GM19397 (cell line): ENCODE measurements around the gene STAB2.

Source experiments
- ATAC-seq: cut with Tn5 transposase; IDR thresholded peaks from one replicate; pipeline ENCODE4 v1.9.1; 2021; ENCODE audit warnings: mild to moderate bottlenecking, moderate library complexity; ENCODE audit not compliant: unreplicated experiment

Gene STAB2

DNA sequence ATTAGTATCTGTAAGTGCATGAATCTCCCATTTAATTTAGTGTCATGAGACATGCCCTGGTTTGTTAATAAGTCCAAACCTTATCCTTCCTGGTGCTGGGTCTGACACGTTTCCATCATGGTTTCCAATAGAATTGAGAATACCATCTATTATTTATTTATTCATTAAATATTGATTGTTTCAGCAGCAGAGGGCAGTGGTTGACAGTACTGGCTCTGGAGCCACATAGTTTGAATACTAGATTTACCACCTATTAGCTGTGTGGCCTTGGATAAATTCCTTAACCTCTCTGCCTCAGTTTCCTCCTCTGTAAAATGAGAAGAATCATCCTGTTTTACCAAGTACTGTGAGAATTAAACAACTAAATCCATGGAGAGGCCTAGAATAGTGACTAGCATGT, 941 bp upstream of the STAB2 start:
- ATAC-seq: no peak

DNA sequence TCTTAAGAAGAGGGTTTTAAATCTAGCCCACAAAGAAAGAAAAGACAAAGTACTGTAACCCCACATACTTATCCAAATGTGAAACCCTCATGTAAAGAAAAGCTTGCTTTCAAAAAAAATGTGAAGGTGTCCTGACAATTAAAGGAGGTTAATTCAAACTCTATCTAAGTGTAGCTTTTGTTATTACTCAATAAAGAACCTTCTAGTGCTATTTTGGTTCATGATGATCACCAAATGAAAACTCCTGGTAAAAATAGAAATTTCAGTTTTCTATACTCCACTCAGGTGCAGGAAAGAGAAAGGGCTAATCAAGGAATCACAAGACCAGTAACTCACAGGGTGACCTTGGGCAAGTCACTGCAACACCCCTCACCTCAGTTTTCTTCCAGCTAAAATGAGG, 1.6 kb downstream of the STAB2 start:
- no peak for ATAC-seq

DNA sequence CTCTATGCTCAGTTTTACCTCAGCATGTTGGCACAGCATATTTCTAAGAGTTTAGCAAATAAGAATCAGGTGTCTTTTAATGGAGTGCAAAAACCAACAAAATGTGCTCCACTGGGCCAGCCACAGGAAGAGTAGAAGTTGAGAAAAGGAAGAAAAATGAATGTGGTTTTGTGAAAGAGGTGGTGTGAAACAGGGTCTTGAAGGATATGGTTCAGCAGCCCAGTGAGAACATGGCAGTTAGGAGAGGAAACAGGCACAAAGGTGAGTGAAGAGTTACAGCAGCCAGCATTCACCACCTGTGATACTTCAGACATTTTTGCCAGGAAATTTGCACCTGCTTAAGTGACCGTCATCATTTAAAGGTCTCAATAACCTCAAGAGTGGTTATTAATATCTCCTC, 2.4 kb downstream of the STAB2 start:
- ATAC-seq: no peak

DNA sequence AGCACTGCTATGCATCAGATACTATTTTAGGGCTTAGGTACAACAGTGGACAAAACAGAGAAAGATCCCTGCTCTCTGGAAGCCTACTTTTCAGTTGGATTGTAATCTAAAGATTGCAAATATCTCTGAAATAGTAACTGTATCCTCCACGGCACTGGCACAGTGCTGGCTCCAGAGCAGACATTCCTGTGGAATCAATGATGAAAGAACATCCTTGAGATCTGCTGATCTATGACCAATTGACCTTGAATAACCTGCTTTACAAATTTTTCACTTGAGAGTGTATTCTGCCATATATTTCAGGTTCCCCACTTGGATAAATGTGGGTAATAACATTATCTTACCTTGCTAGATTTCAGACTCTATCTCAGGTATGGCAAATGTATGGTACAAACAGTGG, 3.2 kb downstream of the STAB2 start:
- no peak for ATAC-seq

DNA sequence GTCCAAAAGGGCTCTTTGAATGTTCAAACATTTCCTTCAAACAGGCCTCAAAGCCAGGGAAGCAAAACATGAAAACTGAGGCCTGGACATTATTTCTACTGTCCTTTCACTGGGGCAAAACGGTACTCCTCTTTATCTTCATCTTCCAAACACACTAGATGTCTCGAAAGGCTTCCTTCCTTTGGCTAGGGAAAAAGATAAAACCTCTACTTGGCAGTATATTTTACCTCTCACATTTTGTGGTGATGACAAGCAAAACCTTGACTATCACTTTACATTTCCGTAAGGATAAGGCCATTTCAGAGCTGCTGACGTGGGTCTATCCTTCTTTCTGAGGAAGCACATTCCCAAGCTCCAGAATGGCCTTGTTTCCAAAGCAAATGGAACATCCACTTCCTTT, 9.9 kb downstream of the STAB2 start:
- ATAC-seq: no peak

DNA sequence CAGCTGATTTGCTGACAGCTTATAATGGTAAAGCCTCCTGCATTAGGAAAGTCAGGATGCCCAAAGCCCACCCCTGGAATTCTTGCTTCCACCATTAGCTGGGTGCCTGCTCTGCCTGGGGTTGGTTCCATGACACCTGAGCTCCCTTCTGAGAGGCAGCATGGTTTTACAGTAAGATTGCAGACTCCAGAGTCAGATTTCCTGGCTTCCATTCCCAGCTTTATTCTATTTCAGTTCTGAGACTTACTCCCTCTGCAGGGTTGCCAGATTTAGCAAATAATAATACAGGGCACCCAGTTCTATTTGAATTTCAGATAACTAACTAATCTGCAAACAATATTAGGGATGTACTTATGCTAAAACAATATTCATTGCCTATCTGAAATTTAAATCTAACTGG, 12.2 kb downstream of the STAB2 start:
- ATAC-seq: no peak

DNA sequence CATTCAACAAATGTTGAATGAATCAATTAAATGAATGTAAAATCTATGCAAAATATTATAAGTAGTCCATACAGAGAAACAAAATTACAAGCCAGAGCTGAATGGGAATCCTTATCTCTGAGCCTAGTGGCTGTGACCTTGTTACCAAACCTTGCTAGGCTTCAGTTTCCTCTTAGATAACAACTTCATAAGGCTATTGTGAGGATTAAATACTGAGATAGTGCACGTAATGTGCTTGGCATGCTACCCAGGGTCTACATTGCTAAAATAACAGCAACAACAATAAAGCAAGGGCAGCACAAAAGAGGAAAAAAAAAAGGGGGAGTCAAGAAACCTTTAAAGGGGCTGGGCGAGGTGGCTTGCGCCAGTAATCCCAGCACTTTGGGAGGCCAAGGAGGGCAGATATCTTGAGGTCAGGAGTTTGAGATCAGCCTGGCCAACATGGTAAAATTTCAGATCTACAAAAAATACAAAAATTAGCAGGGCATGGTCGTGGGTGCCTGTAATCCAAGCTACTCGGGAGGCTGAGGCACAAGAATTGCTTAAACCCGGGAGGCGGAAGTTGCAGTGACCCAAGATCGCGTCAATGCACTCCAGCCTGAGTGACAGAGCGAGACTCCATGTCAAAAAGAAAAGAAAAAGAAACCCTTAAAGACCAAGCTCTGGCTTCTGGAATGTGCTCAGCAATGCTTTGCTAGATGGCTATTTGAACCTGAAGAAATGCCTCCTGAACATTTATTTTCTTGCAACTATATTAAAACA, 14.1 kb downstream of the STAB2 start:
- ATAC-seq: no peak

DNA sequence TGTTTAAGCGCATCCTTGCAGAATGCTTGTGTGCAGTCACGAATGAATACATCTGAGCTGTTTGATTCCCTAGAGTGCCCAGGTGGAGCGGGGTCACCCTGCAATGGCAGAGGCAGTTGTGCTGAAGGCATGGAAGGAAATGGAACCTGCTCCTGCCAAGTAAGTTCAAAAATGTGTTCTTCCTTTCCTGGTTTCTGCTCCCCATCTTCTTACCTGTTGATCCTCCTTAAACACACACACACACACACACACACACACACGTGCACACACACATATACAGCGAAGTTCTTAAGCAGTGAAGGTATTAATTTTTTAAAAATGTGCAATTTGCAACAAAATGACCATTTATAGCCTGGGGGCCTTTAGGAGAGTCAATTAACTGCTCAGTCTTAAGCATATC, 33.3 kb downstream of the STAB2 start:
- ATAC-seq: no peak

DNA sequence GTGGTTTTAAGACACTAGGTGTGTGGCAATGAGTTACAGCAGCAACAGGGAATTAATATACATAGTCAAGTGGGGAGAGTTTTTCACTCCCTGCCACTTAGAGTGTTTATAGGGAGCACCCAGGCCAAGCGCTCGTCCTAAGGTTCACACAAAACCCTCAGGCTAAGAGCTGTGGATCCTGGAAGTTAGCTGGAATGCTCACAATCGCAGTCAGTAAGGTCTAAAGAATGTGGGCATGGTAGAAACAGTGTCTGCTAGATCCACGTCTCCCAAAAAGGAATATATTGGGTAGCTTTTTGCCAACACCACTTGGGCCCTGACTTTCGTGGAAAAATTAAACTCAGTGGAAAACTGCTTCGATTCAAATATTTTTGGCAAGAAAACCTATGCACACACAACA, 36.6 kb downstream of the STAB2 start:
- ATAC-seq: no peak

DNA sequence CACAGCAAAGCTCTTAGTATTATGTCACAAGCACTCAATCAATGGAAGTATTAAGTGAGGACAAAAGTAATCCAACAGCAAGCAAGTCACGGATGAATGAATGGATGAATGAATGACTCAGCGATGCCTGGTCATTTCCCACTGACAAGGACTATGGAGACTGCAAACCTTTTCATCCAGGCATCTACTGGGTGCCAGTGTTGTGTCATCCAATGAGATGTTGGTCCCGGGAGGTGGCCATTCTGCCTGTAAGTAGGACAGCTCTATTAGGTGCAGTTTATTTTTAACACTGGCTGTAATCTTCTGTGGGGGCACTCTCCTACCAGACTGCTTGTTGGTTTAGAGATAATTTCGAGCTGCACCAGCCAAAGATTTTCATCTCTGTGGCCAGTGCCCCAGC, 39.4 kb downstream of the STAB2 start:
- no peak for ATAC-seq

DNA sequence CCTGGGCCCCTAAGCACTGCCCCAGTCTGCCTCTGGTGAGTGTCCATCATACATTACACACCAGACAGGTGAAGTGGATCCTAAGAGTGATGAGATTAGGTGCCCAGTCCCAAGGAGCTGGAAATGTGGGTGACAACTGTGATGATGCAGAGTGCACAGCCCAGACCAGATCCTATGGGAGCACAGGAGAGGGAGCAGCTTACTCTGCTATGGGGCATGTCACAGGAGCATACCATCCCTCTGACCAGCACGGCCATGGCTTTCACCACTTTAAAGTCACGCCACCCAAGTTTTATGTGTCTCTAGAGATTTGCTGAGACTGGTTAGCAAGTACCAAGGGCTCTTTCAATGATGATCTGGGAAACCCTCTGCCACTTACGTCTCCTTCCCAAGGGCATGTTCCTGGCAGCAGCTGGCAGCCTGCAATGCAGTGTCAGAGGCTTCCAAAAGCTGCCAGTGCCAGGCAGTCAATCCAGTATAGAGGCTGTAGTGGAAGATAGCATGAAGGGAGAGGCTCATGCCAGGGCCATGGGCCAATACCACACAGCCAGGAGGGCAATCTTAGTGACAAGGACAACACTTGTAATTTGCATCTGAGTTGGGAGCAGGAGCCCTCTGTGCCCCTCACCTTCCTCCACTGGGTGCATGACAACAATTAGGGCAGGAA, 40.2 kb downstream of the STAB2 start:
- ATAC-seq: no peak

DNA sequence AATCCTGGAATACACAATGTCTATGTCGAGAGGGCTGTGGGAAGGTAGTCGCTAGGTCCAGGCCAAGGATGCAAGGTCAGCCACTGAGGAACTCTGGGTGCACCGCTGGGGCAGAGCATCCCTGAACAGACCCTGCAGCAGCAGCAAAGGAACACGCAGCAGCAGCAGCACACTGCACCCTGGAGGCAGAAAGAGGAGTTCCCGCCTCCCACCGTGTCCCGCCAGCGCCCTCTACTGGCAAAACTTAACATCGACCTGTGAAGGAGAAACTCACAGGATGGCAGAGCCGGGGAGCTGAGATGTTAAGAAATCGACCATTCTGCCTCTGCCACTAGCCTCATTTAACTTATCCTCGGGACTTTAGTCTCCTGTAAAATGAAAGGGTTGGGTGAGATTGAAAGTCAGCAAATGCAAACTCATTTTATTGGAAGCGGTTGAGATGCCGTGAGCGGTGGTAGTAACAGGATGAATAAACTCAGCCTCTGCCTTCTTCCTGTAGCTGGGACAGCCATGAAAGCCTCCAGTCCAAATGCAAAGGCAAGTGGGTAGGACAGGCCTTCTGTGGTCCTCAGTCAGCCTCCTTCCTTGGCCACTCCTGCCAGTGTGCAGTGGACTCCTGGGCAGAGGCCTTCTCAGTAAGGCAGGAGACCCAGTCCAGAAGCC, 45.6 kb downstream of the STAB2 start:
- ATAC-seq: peak; percentile 78

DNA sequence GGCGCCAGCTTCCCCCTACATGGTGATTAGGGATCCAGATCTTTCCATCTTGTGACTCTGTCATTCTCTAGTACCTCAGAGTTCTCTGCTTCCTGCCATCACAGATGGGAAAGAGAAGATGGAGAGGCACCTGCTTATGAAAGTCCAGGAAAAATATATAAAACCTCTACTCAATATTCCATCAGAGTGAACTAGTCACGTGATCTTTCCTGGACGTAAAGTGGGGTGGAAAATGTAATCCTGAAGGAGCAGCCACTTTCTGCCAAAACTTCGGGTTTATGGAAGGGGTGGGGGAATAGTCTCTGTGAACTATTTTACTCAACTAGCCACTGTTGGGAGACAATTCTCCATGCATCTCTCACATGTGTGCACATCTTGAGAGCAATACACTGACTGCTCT, 47.7 kb downstream of the STAB2 start:
- no peak for ATAC-seq

DNA sequence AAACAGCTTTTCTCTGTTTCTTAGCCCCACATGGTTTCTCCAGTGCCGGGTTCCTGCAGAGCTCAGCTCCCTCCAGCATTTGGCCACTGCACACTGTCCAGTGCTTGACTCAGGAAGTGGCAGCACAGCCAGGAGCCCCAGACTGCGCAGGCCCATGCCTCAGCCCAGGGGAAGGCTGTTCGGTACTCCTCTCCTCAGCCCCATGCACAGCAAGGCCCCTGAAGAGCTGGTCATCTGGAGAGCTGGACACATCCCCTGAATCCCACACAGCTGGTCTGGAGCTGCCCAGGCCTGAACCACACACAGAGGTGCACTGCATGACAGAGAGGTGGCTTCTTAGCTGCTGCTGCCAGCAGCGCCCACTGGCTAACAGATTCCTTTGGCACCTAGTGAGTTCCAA, 48.3 kb downstream of the STAB2 start:
- ATAC-seq: no peak

DNA sequence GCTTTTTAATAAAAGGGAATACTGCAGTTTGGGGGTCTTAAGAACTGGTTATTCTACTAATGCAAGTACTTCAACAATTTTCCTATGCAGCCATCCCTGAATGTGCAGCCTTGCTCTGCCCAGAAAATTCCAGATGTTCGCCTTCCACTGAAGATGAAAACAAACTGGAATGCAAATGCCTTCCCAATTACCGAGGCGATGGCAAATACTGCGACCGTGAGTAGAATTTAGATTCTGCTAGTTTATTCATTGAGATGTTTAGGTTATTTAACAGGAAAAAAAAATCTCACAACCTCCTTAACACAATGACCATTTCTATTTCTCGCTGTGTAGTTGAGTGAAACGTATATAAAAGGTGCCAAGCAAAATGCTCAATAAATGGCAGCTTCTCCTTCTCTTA, 49.9 kb downstream of the STAB2 start:
- no peak for ATAC-seq

DNA sequence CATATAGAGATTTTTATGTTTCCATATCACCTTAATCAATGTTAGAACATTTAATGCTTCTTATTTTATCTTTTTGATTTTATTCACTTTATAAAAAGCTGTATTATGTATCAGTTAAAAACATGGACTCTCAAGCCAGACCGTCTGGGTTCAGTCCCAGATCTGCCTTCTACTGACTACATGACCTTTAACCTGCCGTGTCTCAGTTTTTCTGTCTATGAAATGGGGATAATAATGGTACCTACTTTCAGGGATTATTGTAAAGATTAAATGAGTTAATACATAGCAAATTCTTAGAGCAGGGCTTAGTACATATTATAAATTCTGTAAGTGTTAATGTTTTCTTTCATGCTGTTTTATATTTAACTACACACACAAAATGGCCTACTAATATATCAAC, 50.4 kb downstream of the STAB2 start:
- no peak for ATAC-seq

DNA sequence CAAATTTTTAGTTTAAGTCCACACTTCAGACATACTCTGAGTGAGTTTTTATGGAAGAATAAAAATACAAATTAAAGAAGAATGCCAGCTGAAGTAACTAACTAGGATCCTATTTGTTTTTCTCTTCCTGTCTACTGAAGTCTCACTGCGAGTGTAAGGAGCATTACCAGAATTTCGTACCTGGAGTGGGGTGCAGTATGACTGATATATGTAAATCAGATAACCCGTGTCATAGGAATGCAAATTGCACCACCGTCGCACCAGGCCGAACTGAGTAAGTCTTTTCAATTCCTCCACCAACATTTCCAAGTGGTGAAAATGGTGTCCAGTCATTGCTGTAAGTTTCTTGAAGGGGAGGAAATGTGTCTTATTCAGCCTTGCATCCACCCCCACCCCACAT, 52.9 kb downstream of the STAB2 start:
- no peak for ATAC-seq

DNA sequence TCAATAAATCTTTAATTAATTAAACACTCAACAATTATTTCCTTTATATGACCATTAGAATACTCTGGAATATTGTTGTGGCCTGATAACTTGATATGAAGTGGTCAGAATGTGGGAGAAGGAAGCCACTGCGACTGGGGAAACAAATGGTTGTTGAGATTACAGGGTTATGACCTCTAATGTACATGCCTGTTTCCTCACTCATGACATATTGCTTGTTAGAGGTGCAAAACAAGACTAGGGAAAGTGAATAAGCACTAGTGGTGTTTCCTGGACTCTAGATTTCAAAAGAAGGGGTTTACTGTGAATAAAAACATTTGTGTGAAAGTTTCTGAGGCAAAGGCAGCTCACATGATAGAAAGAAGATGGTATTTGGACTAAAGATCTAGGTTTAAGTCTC, 53.3 kb downstream of the STAB2 start:
- no peak for ATAC-seq

DNA sequence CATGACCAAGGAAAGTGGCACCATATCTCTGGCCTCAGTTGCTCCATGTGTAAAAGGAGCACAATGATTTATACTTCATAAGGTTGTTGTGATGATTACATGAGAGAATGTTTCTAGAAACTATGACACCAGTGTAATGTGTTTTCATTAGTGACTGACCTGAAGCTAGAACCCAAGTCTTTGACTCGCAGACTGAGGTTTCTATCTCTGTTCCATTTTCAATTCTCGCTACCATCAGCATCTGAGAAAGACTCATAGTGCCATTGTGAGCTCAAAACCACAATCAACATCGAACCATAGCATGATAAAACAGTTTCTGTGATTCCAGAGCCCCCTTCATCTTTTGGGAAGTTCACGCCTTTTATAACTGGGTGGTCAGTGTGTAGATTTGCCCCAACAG, 53.8 kb downstream of the STAB2 start:
- no peak for ATAC-seq

DNA sequence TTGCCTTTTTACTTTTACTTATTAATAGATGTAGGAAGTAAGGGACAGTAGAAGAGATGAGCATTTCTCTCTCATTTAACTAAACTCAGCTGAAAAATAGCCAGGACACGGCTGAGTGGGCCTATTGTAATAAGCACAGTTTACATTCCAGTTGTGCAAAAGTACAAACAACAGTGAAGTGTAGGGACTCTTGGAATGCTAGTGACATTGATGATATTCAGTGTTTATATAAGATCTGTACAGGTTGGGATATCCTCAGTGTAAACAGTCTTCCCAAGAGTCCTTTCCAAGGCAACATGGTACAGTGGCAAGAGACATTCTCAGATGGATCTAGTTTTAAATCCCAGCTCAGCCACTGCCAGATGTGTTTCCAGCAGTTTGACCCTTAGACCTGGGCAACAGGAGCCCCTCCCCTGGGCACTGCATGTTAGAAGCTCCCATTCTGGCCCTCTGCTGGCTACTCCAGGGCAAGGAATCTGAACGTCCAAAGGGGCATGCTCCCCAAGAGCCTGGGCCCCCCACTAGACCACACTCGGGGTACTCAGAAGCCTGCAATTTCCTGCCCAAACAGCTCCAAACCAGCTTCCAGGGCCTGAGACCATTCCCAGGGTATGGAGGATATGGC, 55.3 kb downstream of the STAB2 start:
- no peak for ATAC-seq

DNA sequence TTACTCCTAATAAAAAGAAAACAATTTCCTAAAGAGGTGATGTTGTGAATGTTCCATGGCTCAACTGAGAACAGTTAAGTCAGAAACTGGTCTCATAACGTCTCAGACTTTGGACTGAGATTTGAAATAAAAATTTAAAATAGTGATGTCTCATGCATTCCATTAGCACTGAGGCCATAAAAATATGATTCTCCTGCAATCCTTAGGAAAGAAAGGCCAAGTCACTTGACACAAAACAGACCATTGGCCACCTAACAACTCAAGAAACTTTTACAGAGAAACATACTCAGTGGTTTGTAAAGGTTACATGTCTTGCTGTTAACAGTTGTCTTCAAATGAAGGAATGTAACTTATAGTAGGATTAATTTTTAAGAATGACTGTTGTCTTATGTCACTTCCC, 58.1 kb downstream of the STAB2 start:
- no peak for ATAC-seq

DNA sequence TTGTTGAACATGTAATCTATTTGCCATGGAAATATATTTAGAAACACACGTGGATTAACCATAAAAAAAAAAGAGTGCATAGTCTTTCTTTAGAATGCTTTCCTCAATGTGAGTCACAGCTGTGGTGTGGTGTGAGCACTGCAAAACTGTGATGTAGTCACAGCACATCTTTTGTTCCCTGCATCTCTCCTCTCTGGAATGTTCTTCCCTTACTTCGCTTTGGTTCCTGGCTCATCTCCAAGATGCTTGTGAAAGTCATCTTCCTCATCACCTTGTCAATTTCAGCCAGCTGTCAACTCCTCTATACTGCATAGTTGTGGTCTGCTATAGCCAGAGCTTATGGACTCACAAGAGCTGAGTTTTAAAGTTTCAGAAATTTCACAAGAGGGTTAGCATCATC, 60.2 kb downstream of the STAB2 start:
- ATAC-seq: no peak
